ENCODE data around the gene CD99.

DNA sequence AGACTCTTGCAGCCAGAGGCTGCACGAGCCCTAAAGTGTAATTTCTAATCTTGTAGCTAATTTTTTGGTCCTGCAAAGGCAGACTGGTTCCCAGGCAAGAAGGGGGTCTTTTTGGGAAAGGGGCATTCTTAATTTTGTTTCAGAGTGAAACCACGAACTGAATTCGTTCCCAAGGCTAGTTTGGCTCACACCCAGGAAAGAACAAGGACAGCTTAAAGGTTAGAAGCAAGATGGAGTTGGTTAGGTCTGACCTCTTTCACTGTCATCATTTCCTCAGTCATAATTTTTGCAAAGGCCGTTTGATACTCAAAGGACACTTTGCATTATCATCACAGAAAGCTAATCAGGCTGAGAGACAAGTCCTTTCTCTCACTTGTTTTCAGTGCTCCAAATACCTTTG lies 91.7 kb downstream of the CD99 start:
- TF ChIP-seq, protein P1, sequence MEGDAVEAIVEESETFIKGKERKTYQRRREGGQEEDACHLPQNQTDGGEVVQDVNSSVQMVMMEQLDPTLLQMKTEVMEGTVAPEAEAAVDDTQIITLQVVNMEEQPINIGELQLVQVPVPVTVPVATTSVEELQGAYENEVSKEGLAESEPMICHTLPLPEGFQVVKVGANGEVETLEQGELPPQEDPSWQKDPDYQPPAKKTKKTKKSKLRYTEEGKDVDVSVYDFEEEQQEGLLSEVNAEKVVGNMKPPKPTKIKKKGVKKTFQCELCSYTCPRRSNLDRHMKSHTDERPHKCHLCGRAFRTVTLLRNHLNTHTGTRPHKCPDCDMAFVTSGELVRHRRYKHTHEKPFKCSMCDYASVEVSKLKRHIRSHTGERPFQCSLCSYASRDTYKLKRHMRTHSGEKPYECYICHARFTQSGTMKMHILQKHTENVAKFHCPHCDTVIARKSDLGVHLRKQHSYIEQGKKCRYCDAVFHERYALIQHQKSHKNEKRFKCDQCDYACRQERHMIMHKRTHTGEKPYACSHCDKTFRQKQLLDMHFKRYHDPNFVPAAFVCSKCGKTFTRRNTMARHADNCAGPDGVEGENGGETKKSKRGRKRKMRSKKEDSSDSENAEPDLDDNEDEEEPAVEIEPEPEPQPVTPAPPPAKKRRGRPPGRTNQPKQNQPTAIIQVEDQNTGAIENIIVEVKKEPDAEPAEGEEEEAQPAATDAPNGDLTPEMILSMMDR (optimal IDR thresholded peaks at IDR 0.05 in 1 of 3, IDR thresholded peaks at IDR 0.05 in 1 of 3, conservative IDR thresholded peaks at IDR 0.05 in 1 of 3; ENCODE audit: extremely low read depth in 1 of 3, insufficient read depth in 2 of 3, low read length in 3 of 3): no peak
- no peak for TF ChIP-seq EZH2 (IDR thresholded peaks at IDR 0.05; ENCODE audit: low read length)
